Subcutaneous abdominal adipose tissue (tissue), 5 donors: ENCODE data around the gene CAPS.

ENCODE experiments used
- H3K27ac ChIP-seq: one replicate; pipeline ENCODE4 v1.7.0; 2013; ENCODE audit warnings: low read depth, mild to moderate bottlenecking, inconsistent platforms, low read length, moderate library complexity
- H3K27me3 ChIP-seq, 5 donors: one replicate each; pipeline ENCODE4 v1.7.0; 2013; ENCODE audit warnings: low read length in 5 of 5, inconsistent platforms in 1 of 5; ENCODE audit not compliant: control insufficient read depth in 5 of 5, insufficient read depth in 4 of 5
- H3K36me3 ChIP-seq, 5 donors: one replicate each; pipeline ENCODE4 v1.7.0; 2013; ENCODE audit warnings: low read length in 5 of 5; ENCODE audit not compliant: control insufficient read depth in 5 of 5, insufficient read depth in 5 of 5
- H3K4me1 ChIP-seq, 5 donors: one replicate each; pipeline ENCODE4 v1.7.0; 2013; ENCODE audit warnings: low read length in 5 of 5, mild to moderate bottlenecking in 3 of 5, moderate library complexity in 1 of 5; ENCODE audit not compliant: control insufficient read depth in 5 of 5, insufficient read depth in 5 of 5
- H3K4me3 ChIP-seq, 5 donors: one replicate each; pipeline ENCODE4 v1.7.0; 2013; ENCODE audit warnings: low read length in 5 of 5, low read depth in 1 of 5
- H3K9ac ChIP-seq, 5 donors: one replicate each; pipeline ENCODE4 v1.7.0; 2013; ENCODE audit warnings: low read length in 5 of 5, mild to moderate bottlenecking in 4 of 5, moderate library complexity in 3 of 5
- H3K9me3 ChIP-seq, 5 donors: one replicate each; pipeline ENCODE4 v1.7.0; 2013; ENCODE audit warnings: low read length in 5 of 5; ENCODE audit not compliant: control insufficient read depth in 5 of 5
- donor health status: healthy.
- donor health status: healthy.
- donor health status: healthy.
- donor health status: healthy.
- donor health status: healthy.

The CAPS gene

DNA sequence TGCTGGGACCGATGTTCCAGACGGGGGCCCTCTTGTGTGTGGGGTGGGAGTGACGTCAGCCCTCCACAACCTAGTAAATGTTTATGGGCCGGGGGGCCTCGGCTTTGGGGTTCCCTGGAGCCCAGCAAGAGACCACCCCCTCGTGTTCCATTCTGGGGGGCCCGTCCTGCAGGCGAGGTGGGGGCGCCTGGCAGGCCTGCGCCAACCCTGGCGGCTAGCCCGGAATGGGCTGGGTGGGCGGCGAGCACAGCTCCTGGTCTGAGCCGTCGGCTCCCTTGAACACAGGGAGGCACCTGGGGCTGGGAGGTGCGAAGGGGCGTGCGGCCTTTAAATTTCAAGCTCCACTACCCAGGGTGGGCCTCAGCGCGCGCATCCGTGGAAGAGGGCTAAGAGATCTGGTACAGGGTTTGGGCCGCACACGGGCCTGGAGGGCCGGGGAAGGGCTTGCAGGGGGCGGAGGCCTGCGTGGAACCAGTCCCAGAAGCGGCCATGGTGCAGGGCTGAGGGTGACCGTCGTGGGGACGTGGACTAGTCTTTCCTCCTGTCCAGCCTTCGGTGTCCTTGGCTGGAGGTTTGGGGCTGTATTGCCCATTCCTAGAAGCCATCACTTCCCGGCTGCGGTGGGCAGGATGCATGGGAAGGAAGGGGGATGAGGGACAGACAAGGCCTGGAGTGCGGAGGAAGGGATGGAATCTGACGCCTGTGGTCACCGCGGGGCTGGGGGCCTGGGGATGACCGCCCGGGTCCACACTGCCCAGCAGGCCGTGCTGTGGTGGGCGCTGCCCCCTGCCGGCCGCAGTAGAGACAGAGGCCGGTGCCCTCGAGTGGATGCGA, 21.9 kb upstream of the CAPS start:
- Histone ChIP-seq H3K4me1 (peaks cover 0 to 8% (median 0%) of the 10 kb centered on the region in 5 donors), H3K36me3 (peaks cover 0 to 34% (median 28%) of the 10 kb centered on the region in 5 donors), H3K27me3 (peaks cover 11 to 21% (median 13%) of the 10 kb centered on the region in 5 donors), H3K27ac (no peak overlapping the region), H3K9me3 (no peaks in the 10 kb centered on the region), H3K4me3 (no peak overlapping the region), H3K9ac (no peak overlapping the region)

DNA sequence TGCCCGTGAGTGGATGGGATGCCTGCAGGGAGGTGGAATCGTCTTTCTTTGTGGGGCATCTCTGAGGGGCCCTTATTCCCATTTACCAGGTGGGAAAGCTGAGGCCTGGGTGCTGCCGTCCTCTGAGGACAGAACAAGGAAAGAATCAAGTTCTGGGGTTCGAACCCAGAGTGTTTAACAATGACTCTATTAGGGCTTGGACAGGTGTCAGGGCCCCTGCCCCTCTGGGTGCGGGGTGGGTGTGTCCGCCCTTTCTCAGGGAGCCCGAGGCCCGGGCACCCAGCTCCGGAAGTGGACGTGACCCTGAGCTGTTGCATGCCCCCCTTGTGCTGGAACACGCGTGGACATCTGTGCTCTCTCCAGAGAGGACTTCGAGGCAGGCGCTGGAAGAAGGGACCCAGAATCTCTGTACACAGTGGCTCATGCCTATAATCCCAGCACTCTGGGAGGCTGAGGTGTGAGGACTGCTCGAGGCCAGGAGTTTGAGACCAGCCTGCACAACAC, 21.2 kb upstream of the CAPS start:
- Histone ChIP-seq H3K27me3 (peaks cover 11 to 21% (median 13%) of the 10 kb centered on the region in 5 donors), H3K36me3 (peaks cover 0 to 36% (median 28%) of the 10 kb centered on the region in 5 donors), H3K4me1 (peaks cover 0 to 8% (median 0%) of the 10 kb centered on the region in 5 donors), H3K9ac (no peak overlapping the region), H3K4me3 (no peak overlapping the region), H3K9me3 (no peaks in the 10 kb centered on the region), H3K27ac (no peak overlapping the region)

DNA sequence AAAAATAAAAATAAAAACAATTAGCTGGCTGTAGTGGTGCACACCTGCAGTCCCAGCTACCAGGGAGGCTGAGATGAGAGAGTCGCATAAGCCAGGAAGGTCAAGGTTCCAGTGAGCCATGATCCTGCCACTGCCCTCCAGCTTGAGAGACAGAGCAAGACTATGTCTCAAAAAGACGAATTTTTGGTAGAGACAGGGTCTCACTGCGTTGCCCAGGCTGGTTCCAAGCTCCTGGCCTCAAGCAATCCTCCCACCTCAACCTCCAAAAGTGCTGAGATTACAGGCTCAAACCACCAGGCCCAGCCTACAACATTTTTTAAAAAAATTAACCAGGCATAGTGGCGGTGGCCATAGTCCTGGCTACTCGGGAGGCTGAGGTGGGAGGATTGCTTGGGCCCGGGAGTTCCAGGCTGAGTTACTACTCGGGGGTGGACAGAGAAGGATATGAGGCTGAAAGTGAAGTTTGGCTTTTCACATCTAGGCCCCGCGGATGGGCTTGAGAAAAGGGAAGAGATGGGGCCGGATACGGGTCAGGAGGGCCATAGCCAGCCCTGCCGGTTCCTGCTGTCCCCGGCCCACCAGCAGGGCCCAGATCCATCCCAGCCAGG, 20.7 kb upstream of the CAPS start:
- H3K4me3 ChIP-seq, result no peak overlapping the region
- peaks cover 0 to 41% (median 28%) of the 10 kb centered on the region in 5 donors for H3K36me3 ChIP-seq
- H3K27me3 ChIP-seq, result peaks cover 11 to 21% (median 13%) of the 10 kb centered on the region in 5 donors
- H3K27ac ChIP-seq, result no peak overlapping the region
- H3K9ac ChIP-seq, result no peak overlapping the region
- no peaks in the 10 kb centered on the region for H3K9me3 ChIP-seq
- peaks cover 0 to 8% (median 0%) of the 10 kb centered on the region in 5 donors for H3K4me1 ChIP-seq

DNA sequence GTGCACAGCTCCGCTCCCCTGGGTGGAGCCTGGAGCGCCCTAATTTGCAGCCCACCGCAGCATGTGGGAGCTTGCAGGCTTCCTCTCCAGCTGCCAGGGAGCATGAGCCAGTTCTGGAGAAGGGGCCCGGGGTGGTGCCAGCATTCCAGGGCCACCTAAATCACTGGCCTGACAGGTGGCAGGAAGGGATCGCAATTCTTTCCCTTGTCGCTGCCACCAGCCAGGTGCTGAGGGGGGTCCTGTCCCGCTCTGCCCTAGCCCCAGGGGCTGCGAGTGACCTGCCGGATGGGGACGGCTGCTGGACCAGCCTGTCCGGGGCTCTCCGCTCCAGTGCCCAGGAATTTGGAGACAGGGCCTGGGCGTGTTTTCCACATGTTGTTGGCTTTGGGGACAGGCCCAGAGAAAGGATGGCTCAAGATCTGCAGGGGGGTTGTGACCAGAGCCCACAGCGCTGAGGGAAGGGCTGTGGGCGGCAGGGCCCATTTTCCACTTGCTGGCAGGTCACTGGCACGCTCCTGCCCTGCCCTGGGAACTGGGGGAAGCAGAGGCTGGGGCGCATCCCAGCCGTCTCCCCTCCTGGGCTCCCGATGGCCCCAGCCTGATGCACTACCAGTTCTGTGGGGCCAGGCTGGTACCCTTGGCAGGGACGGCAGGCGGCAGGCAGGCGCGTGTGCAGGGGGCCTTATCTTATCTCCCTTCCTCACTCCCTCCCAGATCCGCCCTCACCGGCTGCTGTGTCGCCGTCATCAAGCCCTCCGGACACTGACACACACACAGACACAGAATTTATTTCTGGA, 19.9 kb upstream of the CAPS start:
- Histone ChIP-seq H3K36me3 (peaks cover 0 to 41% (median 28%) of the 10 kb centered on the region in 5 donors), H3K4me3 (no peak overlapping the region), H3K27me3 (peaks cover 11 to 21% (median 13%) of the 10 kb centered on the region in 5 donors), H3K4me1 (peaks cover 0 to 8% (median 0%) of the 10 kb centered on the region in 5 donors), H3K9ac (no peak overlapping the region), H3K27ac (no peak overlapping the region), H3K9me3 (no peaks in the 10 kb centered on the region)

DNA sequence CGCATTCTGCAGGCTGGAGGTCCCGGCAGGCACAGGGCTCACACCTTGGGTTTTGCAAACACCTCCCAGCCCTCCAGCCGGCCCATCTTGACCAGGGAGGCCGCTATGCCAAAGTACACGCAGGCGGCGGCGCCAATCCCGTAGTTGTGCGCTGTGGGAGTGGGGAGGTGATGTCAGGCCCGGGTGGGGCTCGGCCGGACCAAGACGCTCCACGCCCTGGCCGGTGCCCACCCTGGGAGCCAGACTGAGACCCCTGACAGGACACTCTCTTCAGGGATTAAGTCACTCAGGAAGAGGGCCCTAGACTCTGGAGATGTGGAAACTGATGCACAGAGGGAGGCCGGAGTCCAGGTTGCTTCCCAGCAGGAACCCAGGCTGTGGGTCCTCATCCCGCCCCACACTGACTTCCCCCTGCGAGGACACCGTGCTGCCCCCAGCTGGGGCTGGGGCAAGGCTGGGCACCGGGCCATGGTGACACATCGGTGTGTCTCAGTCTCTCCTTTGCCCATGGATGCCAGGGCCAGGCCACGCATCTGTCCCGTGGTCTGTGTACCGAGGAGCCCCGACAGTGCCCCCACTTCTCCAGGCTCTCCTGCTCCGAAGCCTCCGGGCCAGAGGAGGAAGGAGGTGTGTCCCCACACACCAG, 19.2 kb upstream of the CAPS start:
- Histone ChIP-seq H3K4me1 (peaks cover 0 to 8% (median 0%) of the 10 kb centered on the region in 5 donors), H3K4me3 (no peak overlapping the region), H3K36me3 (peaks cover 0 to 41% (median 28%) of the 10 kb centered on the region in 5 donors), H3K27me3 (peaks cover 11 to 16% (median 13%) of the 10 kb centered on the region in 5 donors), H3K27ac (no peak overlapping the region), H3K9ac (no peak overlapping the region), H3K9me3 (no peaks in the 10 kb centered on the region)

DNA sequence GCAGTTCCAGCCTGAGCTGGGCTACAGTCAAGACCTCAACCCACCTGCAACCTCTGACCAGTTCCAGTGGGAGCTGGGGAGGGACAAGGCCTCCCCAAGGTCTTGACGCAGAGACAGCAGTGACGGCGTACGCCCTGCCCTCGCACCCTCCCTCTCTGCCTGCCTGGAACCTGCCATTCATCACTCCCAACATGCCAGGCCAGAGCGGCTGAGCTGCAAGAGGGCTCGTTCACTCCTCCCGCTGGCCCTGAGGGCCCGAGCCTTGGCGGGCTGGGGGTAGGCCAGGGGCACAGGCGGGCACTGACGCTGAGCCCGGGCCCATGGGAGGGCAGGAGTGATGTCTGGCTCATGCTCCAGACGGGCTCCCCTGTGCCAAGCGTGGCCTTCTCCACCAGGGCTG, 18.6 kb upstream of the CAPS start:
- H3K9ac ChIP-seq, result no peak overlapping the region
- no peak overlapping the region for H3K4me3 ChIP-seq
- H3K27me3 ChIP-seq, result peaks cover 11 to 16% (median 13%) of the 10 kb centered on the region in 5 donors
- no peak overlapping the region for H3K27ac ChIP-seq
- no peaks in the 10 kb centered on the region for H3K9me3 ChIP-seq
- peaks cover 0 to 44% (median 30%) of the 10 kb centered on the region in 5 donors for H3K36me3 ChIP-seq
- H3K4me1 ChIP-seq, result peaks cover 0 to 8% (median 0%) of the 10 kb centered on the region in 5 donors

DNA sequence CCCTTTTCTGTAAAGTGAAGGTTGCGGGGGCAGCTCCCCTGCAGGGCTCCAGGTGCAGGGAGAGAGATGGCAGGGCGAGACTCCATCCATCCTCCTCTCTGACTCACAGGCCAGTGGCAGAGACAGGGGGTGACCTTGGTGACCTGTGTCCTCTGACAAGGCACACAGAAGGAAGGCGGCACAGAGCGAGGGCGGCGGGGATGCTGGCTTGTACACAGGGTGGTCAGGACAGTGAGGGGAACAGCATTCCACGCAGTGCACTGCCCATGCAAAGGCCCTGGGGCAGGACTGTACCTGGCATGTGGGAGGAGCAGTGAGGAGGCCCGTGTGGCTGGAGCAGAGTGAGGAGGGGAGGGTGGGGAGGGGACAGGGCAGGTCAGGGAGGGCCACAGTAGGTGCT, 18.2 kb upstream of the CAPS start:
- H3K4me1 ChIP-seq, result peaks cover 0 to 8% (median 0%) of the 10 kb centered on the region in 5 donors
- no peak overlapping the region for H3K27ac ChIP-seq
- H3K27me3 ChIP-seq, result peaks cover 11 to 16% (median 13%) of the 10 kb centered on the region in 5 donors

DNA sequence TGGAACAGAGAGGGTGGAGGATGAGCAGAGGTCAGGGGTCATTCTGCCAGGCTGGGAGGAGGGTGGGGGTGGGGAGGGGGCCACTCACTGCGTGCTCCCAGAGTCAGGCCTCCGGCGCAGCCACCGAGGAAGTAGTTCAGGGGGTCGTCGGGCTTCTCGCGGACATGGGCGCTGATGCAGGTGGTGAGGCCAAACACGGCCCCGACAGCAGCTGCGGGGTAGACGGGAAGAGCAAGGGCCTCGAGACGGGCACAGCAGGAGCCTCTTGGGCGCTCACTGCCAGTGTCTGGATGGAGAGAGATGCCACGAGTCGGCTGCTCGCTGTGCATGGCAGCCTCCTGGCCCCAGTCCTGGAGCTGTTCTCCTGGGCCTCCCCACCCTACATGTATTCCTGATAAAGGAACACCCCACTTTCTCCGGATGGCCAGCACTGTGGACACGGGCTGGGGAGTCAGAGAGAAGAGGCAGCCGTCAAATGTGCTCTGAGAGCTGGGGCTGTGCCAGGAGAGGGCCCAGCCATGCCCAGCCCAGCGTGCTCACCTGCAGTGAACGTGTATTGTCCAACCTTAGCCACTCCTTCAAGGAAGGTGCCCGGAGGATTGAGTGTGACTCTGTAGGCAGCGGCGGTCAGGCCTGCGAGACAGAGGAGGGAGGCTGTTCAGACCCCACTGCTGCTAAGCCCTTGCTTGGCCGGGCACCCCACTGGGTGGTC, 17.5 kb upstream of the CAPS start:
- Histone ChIP-seq H3K4me3 (no peak overlapping the region), H3K27me3 (peaks cover 9 to 12% (median 10%) of the 10 kb centered on the region in 5 donors), H3K4me1 (peaks cover 0 to 8% (median 4%) of the 10 kb centered on the region in 5 donors), H3K9me3 (no peaks in the 10 kb centered on the region), H3K36me3 (peaks cover 0 to 49% (median 33%) of the 10 kb centered on the region in 5 donors), H3K27ac (no peak overlapping the region), H3K9ac (no peak overlapping the region)

More for the DNA sequence above, 18.2 kb upstream of the CAPS start:
- Histone ChIP-seq H3K4me3 (no peak overlapping the region), H3K36me3 (peaks cover 0 to 45% (median 30%) of the 10 kb centered on the region in 5 donors), H3K9ac (no peak overlapping the region), H3K9me3 (no peaks in the 10 kb centered on the region)
